Subcutaneous preadipocyte (primary cell): ENCODE data around the gene ASZ1. TPM values are rescaled to one million over a fixed set of nuclear protein-coding genes. Genes with fewer than 3 reads are reported as not detected.

ENCODE experiments used
- total RNA-seq: library from RNA; depleted of rRNA; stranded (reverse); fragments of >200 nt; gene quantifications from 2 replicates; pipeline ENCODE4 v1.2.3, GENCODE V29; 2012

ASZ1 gene
- not detected in 2 replicates for total RNA-seq

GRCh38 chr7:117427258-117427701 is at the start of gene ASZ1:
ASZ1 (minus strand) TSS chr7:117427493; CDS start chr7:117427460, 33 bp downstream.

DNA sequence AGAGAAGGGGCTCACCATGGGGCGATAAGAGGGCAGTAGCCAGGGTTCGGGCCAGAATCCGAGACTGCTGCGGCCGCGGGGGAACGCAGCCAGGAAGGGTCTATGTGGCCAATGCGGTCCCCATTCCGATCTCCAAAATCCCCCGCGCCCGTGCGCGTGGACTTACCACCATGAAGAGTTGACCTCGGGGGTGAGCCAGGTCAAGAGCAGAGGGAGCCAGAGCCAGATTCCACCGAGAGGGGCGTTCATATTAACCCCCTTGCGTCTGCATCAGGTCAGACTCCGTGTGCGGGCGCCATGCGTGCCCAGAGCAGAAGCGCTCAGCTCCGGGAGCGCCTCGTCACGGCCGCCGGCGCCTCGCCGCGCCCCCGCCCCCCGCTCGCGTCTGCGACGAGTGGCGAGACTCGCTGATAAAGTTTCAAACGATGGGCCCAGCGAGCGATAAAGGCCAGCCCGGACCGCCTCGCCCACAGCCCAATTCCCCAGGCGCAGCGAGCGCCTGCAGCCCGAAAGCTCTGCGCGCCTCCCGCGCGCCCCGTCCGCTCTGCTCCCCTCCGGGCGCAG is 104.5 kb downstream of the ASZ1 start, which contains the start of gene WNT2:
Gene WNT2, minus strand, starts transcription at position 318 of the 564 bp plus-strand sequence. Its CDS starts 69 bp downstream, at position 249.

Other genes starting within 250 kb of the ASZ1 start
- 0.39 and 0.73 TPM in 2 replicates for gene WNT2, start 104.4 kb downstream of the ASZ1 start, total RNA-seq
- not detected in 2 replicates for gene CFTR, start 52.5 kb upstream of the ASZ1 start, total RNA-seq